ENCODE data around the gene MAP3K14.
A peak's percentile ranks its signal among the peaks of the same experiment; 100 is the strongest.

GRCh38 chr17:45225964-45226530 lies 90.8 kb downstream of the MAP3K14 start:
- TF ChIP-seq POLR2A (IDR thresholded peaks at IDR 0.05; ENCODE audit: low read depth, low read length) (peak; percentile 95), KDM1A (IDR thresholded peaks at IDR 0.05; ENCODE audit: borderline replicate concordance) (no peak), EP300 (IDR thresholded peaks at IDR 0.05; ENCODE audit: borderline replicate concordance in 1 of 2, control insufficient read depth in 1 of 2, low read depth in 2 of 2, low read length in 2 of 2) (peak; percentile 81 to 86), SRF (IDR thresholded peaks at IDR 0.05; ENCODE audit: low read depth in 2 of 2, low read length in 2 of 2) (no peak), CBX3 (IDR thresholded peaks at IDR 0.05; ENCODE audit: borderline replicate concordance, low read depth) (no peak), ZNF274 (IDR thresholded peaks at IDR 0.05; ENCODE audit: insufficient read depth, insufficient read length) (no peak), SP1 (IDR thresholded peaks at IDR 0.05; ENCODE audit: low read depth, low read length) (peak; percentile 76), EGR1 (IDR thresholded peaks at IDR 0.05; ENCODE audit: borderline replicate concordance in 1 of 2, low read depth in 2 of 2, low read length in 2 of 2) (peak in 1 of 2 experiments; percentile 74; a peak in 2 of 3 replicates)
- TF ChIP-seq, protein P1, sequence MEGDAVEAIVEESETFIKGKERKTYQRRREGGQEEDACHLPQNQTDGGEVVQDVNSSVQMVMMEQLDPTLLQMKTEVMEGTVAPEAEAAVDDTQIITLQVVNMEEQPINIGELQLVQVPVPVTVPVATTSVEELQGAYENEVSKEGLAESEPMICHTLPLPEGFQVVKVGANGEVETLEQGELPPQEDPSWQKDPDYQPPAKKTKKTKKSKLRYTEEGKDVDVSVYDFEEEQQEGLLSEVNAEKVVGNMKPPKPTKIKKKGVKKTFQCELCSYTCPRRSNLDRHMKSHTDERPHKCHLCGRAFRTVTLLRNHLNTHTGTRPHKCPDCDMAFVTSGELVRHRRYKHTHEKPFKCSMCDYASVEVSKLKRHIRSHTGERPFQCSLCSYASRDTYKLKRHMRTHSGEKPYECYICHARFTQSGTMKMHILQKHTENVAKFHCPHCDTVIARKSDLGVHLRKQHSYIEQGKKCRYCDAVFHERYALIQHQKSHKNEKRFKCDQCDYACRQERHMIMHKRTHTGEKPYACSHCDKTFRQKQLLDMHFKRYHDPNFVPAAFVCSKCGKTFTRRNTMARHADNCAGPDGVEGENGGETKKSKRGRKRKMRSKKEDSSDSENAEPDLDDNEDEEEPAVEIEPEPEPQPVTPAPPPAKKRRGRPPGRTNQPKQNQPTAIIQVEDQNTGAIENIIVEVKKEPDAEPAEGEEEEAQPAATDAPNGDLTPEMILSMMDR (IDR thresholded peaks at IDR 0.05 in 2 of 3, conservative IDR thresholded peaks at IDR 0.05 in 1 of 3; ENCODE audit: control insufficient read depth in 2 of 3, extremely low read depth in 1 of 3, insufficient read depth in 1 of 3, low read depth in 3 of 3, low read length in 3 of 3) = no peak

Measured in GM12878 (cell line).